Measurements from ENCODE around the gene PPM1D.
"Not testable (repeated sequence)": the region's sequence is repeated elsewhere in the genome, so short reads cannot be mapped to it uniquely, and the experiment has no call there.

PPM1D gene

GRCh38 chr17:60652454-60653247 is 52.7 kb downstream of the PPM1D start:
- Histone ChIP-seq H3K27ac (ENCODE audit: low read length) (no peak overlapping the region), H3K4me1 (ENCODE audit: control insufficient read depth, low read depth, low read length) (no peaks in the 10 kb centered on the region), H3K27me3 (ENCODE audit: control insufficient read depth, insufficient read depth, low read length) (no peaks in the 10 kb centered on the region), H3K9ac (ENCODE audit: low read length) (no peak overlapping the region), H3K36me3 (ENCODE audit: control insufficient read depth, low read depth, low read length) (peaks cover 29% of the 10 kb centered on the region), H3K4me3 (ENCODE audit: low read length) (no peak overlapping the region), H3K9me3 (ENCODE audit: control insufficient read depth, low read depth, low read length) (no peaks in the 10 kb centered on the region)

DNA sequence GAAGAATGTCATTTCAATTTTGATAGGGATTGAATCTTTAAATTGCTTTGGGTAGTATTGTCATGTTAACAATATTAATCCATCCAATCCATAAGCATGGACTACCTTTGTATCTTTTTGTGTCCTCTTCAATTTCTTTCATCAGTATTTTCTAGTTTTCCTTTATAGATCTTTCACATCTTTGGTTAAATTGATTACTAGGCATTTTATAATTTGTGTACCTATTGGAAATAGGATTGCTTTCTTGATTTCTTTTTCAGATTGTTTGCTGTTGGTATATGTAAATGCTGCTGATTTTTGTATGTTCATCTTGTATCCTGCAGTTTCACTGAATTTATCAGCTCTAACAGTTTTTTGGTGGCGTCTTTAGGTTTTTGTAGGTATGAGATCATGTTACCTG is 53.6 kb downstream of the PPM1D start:
- H3K36me3 ChIP-seq (ENCODE audit: control insufficient read depth, low read depth, low read length): peaks cover 24% of the 10 kb centered on the region
- H3K4me3 ChIP-seq (ENCODE audit: low read length): no peak overlapping the region
- H3K4me1 ChIP-seq (ENCODE audit: control insufficient read depth, low read depth, low read length): no peaks in the 10 kb centered on the region
- no peak overlapping the region for H3K27ac ChIP-seq (ENCODE audit: low read length)
- H3K9me3 ChIP-seq (ENCODE audit: control insufficient read depth, low read depth, low read length): no peaks in the 10 kb centered on the region
- no peak overlapping the region for H3K9ac ChIP-seq (ENCODE audit: low read length)
- no peaks in the 10 kb centered on the region for H3K27me3 ChIP-seq (ENCODE audit: control insufficient read depth, insufficient read depth, low read length)

GRCh38 chr17:60656499-60656898 is 56.5 kb downstream of the PPM1D start:
- no peaks in the 10 kb centered on the region for H3K27me3 ChIP-seq (ENCODE audit: control insufficient read depth, insufficient read depth, low read length)

GRCh38 chr17:60659156-60659555 is 59.2 kb downstream of the PPM1D start:
- Histone ChIP-seq H3K9me3 (ENCODE audit: control insufficient read depth, low read depth, low read length) (no peaks in the 10 kb centered on the region), H3K4me1 (ENCODE audit: control insufficient read depth, low read depth, low read length) (no peaks in the 10 kb centered on the region), H3K36me3 (ENCODE audit: control insufficient read depth, low read depth, low read length) (peaks cover 17% of the 10 kb centered on the region), H3K4me3 (ENCODE audit: low read length) (no peak overlapping the region), H3K27me3 (ENCODE audit: control insufficient read depth, insufficient read depth, low read length) (no peaks in the 10 kb centered on the region), H3K9ac (ENCODE audit: low read length) (no peak overlapping the region), H3K27ac (ENCODE audit: low read length) (no peak overlapping the region)

More at GRCh38 chr17:60656499-60656898, 56.5 kb downstream of the PPM1D start:
- Histone ChIP-seq H3K9me3 (ENCODE audit: control insufficient read depth, low read depth, low read length) (no peaks in the 10 kb centered on the region), H3K9ac (ENCODE audit: low read length) (no peak overlapping the region), H3K36me3 (ENCODE audit: control insufficient read depth, low read depth, low read length) (peaks cover 12% of the 10 kb centered on the region), H3K27ac (ENCODE audit: low read length) (no peak overlapping the region), H3K4me3 (ENCODE audit: low read length) (no peak overlapping the region), H3K4me1 (ENCODE audit: control insufficient read depth, low read depth, low read length) (no peaks in the 10 kb centered on the region)

GRCh38 chr17:60661489-60661888 is 61.5 kb downstream of the PPM1D start:
- H3K4me1 ChIP-seq (ENCODE audit: control insufficient read depth, low read depth, low read length): no peaks in the 10 kb centered on the region
- no peaks in the 10 kb centered on the region for H3K27me3 ChIP-seq (ENCODE audit: control insufficient read depth, insufficient read depth, low read length)
- H3K9me3 ChIP-seq (ENCODE audit: control insufficient read depth, low read depth, low read length): no peaks in the 10 kb centered on the region
- H3K9ac ChIP-seq (ENCODE audit: low read length): no peak overlapping the region
- no peak overlapping the region for H3K4me3 ChIP-seq (ENCODE audit: low read length)
- H3K27ac ChIP-seq (ENCODE audit: low read length): no peak overlapping the region
- peaks cover 19% of the 10 kb centered on the region for H3K36me3 ChIP-seq (ENCODE audit: control insufficient read depth, low read depth, low read length)

DNA sequence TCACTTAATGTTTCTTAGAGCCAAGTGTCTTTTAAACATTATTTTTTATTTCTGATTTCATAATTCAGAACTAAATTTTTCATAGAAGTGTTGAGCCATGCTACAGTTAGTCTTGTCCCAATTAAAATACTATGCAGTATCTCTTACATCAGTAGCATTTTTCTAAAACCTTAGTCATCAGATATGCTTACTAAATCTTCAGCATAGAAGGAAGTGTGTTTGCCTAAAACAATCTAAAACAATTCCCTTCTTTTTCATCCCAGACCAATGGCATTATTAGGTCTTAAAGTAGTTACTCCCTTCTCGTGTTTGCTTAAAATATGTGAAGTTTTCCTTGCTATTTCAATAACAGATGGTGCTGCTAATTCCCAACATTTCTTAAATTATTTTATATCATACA is 64.0 kb downstream of the PPM1D start:
- H3K4me1 ChIP-seq (ENCODE audit: control insufficient read depth, low read depth, low read length): no peaks in the 10 kb centered on the region
- H3K4me3 ChIP-seq (ENCODE audit: low read length): no peak overlapping the region
- no peaks in the 10 kb centered on the region for H3K9me3 ChIP-seq (ENCODE audit: control insufficient read depth, low read depth, low read length)
- H3K27ac ChIP-seq (ENCODE audit: low read length): no peak overlapping the region
- H3K36me3 ChIP-seq (ENCODE audit: control insufficient read depth, low read depth, low read length): peaks cover 9% of the 10 kb centered on the region
- H3K27me3 ChIP-seq (ENCODE audit: control insufficient read depth, insufficient read depth, low read length): no peaks in the 10 kb centered on the region
- no peak overlapping the region for H3K9ac ChIP-seq (ENCODE audit: low read length)

- no peaks in the 10 kb centered on the region for H3K9me3 ChIP-seq (ENCODE audit: control insufficient read depth, low read depth, low read length)
- peaks cover 9% of the 10 kb centered on the region for H3K36me3 ChIP-seq (ENCODE audit: control insufficient read depth, low read depth, low read length)
- no peak overlapping the region for H3K9ac ChIP-seq (ENCODE audit: low read length)
- no peaks in the 10 kb centered on the region for H3K4me1 ChIP-seq (ENCODE audit: control insufficient read depth, low read depth, low read length)
- H3K27me3 ChIP-seq (ENCODE audit: control insufficient read depth, insufficient read depth, low read length): no peaks in the 10 kb centered on the region
- H3K27ac ChIP-seq (ENCODE audit: low read length): no peak overlapping the region
- H3K4me3 ChIP-seq (ENCODE audit: low read length): no peak overlapping the region
Observed at GRCh38 chr17:60665602-60666001, 65.6 kb downstream of the PPM1D start.

DNA sequence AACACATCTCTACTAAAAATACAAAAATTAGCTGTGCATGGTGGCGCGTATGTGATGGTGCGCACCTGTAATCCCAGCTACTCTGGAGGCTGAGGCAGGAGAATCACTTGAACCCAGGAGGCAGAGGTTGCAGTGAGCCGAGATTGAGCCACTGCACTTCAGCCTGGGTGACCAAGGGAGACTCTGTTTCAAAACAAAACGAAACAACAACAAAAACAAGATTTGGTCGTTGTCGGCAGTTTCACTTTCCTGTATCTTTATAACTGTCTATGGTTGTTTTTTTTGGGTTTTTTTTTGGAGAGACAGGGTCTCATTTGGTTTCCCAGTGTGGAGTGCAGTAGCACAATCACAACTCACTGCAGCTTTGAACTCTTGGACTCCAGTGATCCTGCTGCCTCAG is 68.7 kb downstream of the PPM1D start:
- H3K4me1 ChIP-seq (ENCODE audit: control insufficient read depth, low read depth, low read length); H3K9me3 ChIP-seq (ENCODE audit: control insufficient read depth, low read depth, low read length); H3K9ac ChIP-seq (ENCODE audit: low read length); H3K27me3 ChIP-seq (ENCODE audit: control insufficient read depth, insufficient read depth, low read length); H3K4me3 ChIP-seq (ENCODE audit: low read length); H3K27ac ChIP-seq (ENCODE audit: low read length); H3K36me3 ChIP-seq (ENCODE audit: control insufficient read depth, low read depth, low read length): not testable (repeated sequence)

GRCh38 chr17:60671482-60671881 is 71.5 kb downstream of the PPM1D start:
- H3K4me1 ChIP-seq (ENCODE audit: control insufficient read depth, low read depth, low read length): no peaks in the 10 kb centered on the region
- H3K27ac ChIP-seq (ENCODE audit: low read length): no peak overlapping the region
- H3K9ac ChIP-seq (ENCODE audit: low read length): no peak overlapping the region
- H3K36me3 ChIP-seq (ENCODE audit: control insufficient read depth, low read depth, low read length): no peaks in the 10 kb centered on the region
- H3K4me3 ChIP-seq (ENCODE audit: low read length): no peak overlapping the region
- no peaks in the 10 kb centered on the region for H3K27me3 ChIP-seq (ENCODE audit: control insufficient read depth, insufficient read depth, low read length)
- no peaks in the 10 kb centered on the region for H3K9me3 ChIP-seq (ENCODE audit: control insufficient read depth, low read depth, low read length)

DNA sequence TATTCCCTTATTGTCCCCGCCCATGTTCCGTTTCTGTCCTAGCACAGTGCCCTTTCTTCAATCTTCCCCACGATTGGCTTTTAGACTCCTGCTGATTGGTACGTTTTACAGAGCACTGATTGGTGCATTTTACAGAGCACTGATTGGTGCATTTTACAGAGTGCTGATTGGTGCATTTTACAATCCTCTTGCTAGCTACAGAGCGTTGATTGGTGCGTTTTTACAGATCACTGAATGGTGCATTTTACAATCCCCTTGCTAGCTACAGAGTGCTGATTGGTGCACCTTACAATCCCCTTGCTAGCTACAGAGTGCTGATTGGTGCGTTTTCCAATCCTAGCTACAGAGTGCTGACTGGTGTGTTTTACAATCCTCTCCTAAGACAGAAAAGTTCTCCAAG is 74.6 kb downstream of the PPM1D start:
- H3K27me3 ChIP-seq (ENCODE audit: control insufficient read depth, insufficient read depth, low read length); H3K27ac ChIP-seq (ENCODE audit: low read length); H3K4me3 ChIP-seq (ENCODE audit: low read length); H3K9me3 ChIP-seq (ENCODE audit: control insufficient read depth, low read depth, low read length); H3K9ac ChIP-seq (ENCODE audit: low read length); H3K36me3 ChIP-seq (ENCODE audit: control insufficient read depth, low read depth, low read length); H3K4me1 ChIP-seq (ENCODE audit: control insufficient read depth, low read depth, low read length): not testable (repeated sequence)

GRCh38 chr17:60675997-60676396 is 76.0 kb downstream of the PPM1D start:
- H3K4me3 ChIP-seq (ENCODE audit: low read length): no peak overlapping the region
- H3K27ac ChIP-seq (ENCODE audit: low read length): no peak overlapping the region
- no peaks in the 10 kb centered on the region for H3K36me3 ChIP-seq (ENCODE audit: control insufficient read depth, low read depth, low read length)
- no peaks in the 10 kb centered on the region for H3K9me3 ChIP-seq (ENCODE audit: control insufficient read depth, low read depth, low read length)
- H3K9ac ChIP-seq (ENCODE audit: low read length): no peak overlapping the region
- H3K27me3 ChIP-seq (ENCODE audit: control insufficient read depth, insufficient read depth, low read length): no peaks in the 10 kb centered on the region
- H3K4me1 ChIP-seq (ENCODE audit: control insufficient read depth, low read depth, low read length): peaks cover 5% of the 10 kb centered on the region

GRCh38 chr17:60676758-60677307 is 76.8 kb downstream of the PPM1D start:
- Histone ChIP-seq H3K4me3 (ENCODE audit: low read length) (peak overlapping the region; percentile 78), H3K9me3 (ENCODE audit: control insufficient read depth, low read depth, low read length) (no peaks in the 10 kb centered on the region), H3K9ac (ENCODE audit: low read length) (peak overlapping the region; percentile 32), H3K27ac (ENCODE audit: low read length) (no peak overlapping the region), H3K27me3 (ENCODE audit: control insufficient read depth, insufficient read depth, low read length) (no peaks in the 10 kb centered on the region), H3K4me1 (ENCODE audit: control insufficient read depth, low read depth, low read length) (peaks cover 5% of the 10 kb centered on the region), H3K36me3 (ENCODE audit: control insufficient read depth, low read depth, low read length) (no peaks in the 10 kb centered on the region)
